Measurements from ENCODE around the gene NCOA1.
"Not testable (repeated sequence)": the region's sequence is repeated elsewhere in the genome, so short reads cannot be mapped to it uniquely, and the experiment has no call there.

Gene NCOA1

DNA sequence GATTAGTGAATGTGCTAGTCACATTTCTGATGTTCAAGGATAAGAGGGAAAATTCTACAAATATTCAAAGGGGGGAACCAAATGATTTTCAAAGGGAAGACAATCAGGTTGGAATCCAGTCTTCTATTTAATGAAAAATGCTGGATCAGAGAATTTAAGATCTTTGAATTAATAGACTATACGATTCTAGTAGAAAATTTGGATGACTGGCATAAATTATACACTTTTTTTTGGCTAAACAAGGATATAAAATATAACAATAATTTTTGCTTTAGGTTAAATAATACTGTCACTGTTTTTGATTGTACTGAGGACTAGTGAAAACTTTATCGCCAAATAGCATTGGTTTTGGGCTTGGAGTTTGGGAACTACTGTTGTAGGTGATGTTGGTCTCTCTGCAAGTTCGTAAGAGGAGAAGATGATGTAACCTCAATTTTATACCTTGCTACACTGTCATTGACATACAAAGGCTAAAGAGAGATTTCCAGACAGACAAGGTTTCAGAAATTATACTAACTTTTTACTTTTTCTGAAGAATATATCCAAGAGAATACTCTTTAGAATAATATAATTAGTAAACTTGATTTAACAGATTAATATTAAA is 51.3 kb downstream of the NCOA1 start:
- DNase-seq: no peak

- DNase-seq: no peak
Measured at GRCh38 chr2:24543252-24543651, 52.2 kb downstream of the NCOA1 start.

DNA sequence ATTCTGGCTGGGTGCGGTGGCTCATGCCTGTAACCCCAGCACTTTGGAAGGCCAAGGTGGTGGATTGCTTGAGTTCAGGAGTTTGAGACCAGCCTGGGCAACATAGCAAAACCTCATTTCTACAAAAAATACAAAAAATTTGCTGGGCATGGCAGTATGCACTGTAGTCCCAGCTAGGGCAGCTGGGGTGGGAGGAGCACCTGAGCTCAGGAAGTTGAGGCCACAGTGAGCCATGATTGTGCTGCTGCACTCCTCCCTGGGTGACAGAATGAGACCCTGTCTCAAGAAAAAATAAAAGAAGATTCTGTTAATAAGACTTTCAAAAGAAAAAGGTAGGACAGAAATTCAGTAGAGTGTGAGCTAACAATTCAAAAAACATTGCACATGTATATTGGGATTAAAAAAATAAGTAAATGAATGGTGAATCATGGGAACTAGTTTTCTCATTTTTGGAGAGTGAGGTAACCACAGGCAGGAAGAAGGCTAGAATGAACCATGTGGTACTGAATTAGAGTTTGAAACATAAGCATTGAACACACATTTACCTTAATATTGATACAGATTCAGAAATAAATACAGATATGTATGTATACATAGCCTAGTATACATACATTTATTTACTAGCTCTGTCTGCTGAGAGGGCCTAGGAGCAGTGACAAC is 53.5 kb downstream of the NCOA1 start:
- no peak for DNase-seq

GRCh38 chr2:24546669-24547068 is 55.6 kb downstream of the NCOA1 start:
- DNase-seq: no peak

DNA sequence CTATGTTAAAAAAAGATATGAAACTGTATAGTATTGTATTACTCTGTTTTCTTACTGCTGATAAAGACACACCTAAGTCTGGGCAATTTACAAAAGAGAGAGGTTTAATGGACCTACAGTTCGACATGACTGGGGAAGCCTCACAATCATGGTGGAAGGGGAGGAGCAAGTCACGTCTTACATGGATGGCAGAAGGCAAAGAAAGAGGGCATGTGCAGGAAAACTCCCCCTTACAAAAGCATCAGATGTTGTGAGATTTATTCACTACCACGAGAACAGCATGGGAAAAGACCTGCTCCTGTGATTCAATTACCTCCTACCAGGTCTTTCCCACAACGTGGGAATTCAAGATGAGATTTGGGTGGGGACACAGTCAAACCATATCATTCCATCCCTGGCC is 57.0 kb downstream of the NCOA1 start:
- DNase-seq: no peak

DNA sequence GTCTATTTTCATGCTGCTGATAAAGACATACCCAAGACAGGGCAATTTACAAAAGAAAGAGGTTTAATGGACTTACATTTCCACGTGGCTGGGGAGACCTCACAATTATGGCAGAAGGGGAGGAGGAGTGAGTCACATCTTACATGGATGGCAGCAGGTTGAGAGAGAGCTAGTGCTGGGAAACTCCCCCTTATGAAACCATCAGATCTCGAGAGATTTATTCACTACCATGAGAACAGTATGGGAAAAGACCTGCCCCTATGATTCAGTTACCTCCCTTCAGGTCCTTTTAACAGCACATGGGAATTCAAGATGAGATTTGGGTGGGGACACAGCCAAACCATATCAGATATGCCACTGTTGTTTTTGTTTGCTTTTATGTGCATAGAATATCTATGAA is 59.2 kb downstream of the NCOA1 start:
- not testable (repeated sequence) for DNase-seq

GRCh38 chr2:24551016-24551415 is 60.0 kb downstream of the NCOA1 start:
- no peak for DNase-seq

- no peak for DNase-seq
Measured at GRCh38 chr2:24552836-24553235, 61.8 kb downstream of the NCOA1 start.

- DNase-seq: no peak
Measured at GRCh38 chr2:24558781-24559472, 67.9 kb downstream of the NCOA1 start.

DNA sequence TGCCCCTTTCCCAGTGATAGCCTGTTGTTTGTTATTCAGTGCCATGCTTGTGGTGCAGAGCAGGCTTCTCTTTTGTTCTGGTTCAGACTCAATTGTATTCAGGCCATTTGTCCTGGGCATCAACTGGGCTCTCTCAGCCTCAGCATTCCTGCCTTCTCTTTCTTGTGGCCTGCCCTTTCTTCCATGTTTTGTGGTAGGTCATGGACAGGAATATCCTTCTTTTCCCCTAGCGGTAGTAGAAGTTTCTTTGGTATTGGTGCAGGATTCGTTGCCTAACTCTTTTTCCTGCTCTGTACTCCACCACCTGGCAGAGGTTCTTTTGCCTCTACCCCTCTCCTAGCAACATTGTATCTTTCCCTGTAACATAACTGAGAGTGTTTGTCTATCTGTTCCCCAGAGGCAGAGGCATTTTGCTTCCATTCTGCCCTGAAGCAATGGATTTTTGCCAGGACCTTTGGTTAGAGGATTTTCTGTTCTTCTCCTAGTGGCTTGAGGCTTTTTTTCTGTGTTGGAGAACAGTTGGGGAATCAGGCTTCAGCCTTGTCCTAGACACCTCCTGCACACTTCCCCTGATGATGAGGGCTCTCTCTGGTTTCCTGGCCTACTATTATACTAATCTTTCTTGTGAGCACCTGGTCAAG is 68.5 kb downstream of the NCOA1 start:
- peak; percentile 13 for DNase-seq

GRCh38 chr2:24565537-24565936 is 74.5 kb downstream of the NCOA1 start:
- no peak for DNase-seq

DNA sequence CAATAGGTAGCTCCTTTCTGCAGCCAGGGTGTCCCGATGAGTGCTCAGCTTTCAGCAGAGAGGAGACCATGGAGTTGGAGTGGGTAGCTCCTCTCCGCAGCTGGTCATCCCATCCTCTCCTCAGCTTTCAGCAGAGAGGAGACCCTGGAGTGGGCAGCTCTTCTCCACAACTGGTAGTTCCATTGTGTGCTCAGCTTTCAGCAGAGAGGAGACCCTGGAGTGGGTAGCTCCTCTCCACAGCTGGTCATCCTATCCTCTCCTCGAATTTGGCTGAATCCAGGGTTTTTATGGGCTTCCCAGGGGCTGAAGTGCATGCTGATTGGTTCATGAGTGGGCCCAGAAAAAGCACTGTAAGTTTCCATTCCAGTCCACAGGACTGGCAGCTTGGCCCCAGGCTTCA is 75.2 kb downstream of the NCOA1 start:
- no peak for DNase-seq

DNA sequence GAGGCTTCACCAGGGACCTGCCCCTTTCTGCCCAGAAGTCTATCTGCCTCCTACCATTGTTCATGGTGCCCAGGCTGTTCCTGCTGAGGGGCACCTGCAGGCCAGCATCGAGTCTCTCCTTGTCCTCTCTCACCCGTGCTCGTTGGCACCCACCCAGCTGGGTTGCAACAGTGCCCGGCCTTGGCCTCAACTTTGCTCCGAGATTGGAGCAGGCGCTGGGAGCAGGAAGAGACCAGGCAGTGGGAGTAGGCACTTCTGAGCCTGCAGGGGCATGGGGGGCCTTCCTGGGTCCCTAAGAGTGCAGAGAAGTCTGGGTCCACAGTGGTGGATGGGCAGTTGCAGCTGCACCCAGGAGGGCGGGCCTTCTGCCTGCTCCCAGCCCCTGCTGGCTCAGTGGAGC is 75.6 kb downstream of the NCOA1 start:
- no peak for DNase-seq

DNA sequence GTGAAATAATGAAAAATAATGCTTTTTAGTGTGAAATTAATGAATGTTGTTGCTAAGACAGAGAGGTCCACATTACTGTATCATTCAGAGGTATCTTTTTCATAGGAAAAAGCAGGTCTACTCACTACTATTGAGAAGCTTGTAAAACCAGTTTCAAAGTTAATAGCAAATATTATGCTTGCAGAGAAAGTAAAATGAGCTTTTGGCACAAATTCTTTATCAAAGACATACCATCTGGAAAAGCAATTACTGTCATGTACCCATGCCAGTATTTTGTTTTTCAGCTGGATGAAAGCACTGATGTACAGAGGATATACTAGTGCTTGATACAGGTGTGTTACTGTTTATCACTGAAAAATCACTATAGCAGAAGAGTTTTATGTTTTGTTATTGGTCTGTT is 77.5 kb downstream of the NCOA1 start:
- DNase-seq: no peak

DNA sequence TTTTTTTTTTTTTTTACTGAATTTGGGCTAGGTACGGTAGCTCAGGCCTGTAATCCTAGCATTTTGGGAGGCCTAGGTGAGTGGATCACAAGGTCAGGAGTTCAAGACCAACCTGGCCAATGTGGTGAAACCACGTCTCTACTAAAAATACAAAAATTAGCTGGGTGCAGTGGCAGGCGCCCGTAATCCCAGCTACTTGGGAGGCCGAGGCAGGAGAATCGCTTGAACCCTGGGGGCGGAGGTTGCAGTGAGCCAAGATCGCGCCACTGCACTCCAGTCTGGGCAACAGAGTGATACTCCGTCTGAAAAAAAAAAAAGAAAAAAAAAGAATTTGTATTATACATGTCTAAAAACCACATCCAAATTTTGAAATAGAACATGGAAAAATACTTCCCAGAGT is 78.5 kb downstream of the NCOA1 start:
- not testable (repeated sequence) for DNase-seq

DNA sequence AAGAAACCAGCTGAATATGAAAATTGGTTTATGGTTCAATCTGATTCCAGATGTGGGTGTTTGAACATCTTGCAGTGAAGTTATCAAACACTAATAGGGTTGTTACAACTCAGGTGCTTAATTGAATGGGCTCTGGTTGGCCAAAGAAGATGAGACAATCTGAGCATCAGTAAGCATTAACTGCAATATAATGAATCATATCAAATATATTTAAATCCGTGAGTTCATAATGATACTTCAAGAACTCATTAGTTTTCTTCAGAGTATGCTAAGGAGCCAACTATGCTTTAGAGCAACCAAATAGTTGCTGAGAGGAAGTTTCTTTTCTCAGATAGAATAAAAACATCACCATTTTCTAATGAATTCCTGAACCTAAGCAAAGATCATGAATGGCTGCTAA is 79.2 kb downstream of the NCOA1 start:
- DNase-seq: no peak

- DNase-seq: no peak
Measured at GRCh38 chr2:24571828-24572442, 80.9 kb downstream of the NCOA1 start.

DNA sequence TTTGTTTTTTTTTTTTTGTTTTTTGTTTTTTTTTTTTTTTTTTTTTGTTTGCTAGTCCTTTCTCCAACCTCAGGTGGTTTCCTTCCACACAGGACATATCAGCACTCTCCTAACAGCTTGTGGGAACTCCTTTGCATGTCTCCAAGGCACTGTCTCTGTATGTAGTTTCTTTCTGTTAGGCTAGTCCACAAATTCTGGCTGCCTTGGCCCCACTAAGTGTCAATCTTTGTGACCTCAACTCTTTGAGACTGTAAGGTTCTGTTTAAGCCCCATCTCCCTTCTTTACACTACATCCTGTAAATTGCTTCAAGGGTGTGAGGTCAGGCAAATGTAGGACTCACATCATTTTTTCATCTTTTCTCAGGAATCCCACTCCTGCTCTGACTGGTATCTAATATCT is 85.1 kb downstream of the NCOA1 start:
- no peak for DNase-seq

DNA sequence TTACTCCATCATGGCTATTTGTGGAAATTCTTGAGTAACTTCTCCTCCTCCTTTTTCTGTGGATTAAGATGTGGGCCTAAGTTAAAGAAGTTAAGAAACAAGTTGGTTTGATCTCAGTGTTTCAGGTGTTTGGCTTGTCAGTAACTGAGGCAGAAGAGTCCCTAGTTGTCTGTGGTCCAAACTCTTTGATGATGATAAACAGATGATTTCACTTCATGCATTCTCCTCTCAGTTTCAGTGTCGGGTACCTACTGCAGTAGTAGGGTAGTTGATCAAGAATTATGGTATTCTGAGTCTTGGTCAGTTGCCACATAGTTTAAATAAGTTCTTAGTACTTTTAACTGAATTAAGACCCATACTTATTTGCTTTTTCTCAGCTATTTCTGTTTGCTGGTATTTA is 85.6 kb downstream of the NCOA1 start:
- DNase-seq: no peak

DNA sequence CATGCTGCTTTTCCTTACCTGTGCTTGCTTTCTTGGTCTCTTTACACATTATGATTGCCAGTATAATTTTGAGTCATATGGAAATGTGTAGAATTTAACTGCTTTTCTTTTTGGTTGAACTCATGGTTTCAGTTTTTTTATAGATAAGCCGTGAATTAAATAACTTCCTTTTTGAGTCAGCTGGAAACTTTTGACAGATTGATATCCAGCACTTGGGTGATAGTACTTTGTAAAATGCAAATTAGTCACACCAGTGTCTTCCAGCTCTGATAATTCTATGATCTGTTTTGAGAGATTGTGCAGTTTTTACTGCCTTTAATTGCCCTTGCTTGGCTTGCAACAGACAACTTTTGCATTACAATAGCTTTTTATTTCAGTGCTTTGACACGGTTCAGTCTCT is 86.4 kb downstream of the NCOA1 start:
- no peak for DNase-seq

DNA sequence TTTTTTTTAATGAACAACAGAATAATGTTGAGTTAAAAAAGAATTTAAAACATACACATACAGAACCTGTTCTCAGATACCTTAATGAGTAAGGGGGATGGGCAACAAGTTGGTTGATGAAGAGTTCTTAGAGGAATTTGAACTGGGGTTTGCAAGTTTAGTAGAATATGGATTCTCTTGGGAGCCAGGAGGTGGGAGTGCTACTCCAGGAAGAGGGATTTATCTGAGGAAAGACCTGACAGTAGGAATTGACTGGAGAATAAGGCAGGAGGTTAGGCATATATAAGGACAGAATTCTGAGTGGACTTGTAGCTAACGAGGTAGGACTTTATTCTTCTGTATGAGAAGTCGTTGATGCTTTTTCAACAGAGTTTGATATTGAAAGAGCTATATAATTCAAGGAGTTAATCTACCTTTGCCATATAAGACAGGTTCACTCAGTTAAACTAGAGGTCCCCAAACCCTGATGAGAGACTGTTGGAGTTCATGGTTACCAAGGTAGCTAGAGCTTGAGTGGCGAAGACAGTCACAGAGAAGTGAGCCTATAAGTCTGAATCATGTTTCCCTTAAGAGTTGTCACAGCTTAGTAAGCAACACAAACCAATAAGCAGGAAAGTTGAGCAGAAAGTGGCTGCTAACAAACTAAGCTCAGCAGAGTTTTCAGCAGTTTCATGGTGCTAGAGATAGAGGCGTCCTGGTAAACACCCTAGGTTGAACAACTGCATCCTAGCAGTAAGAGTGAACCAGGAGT is 88.2 kb downstream of the NCOA1 start:
- no peak for DNase-seq

GRCh38 chr2:24580561-24580960 is 89.5 kb downstream of the NCOA1 start:
- DNase-seq: no peak

GRCh38 chr2:24581971-24582370 is 90.9 kb downstream of the NCOA1 start:
- not testable (repeated sequence) for DNase-seq
